HEK293 (cell line): Measurements from ENCODE around the gene PRKAG3.

Source experiments
- CTCF ChIA-PET: fragments of 350-600 bp; formaldehyde crosslinking; extraction: SDS; loops from one replicate; lab custom pipeline; 2021; ENCODE audit warnings: antibody characterized with exemption; lab: Yijun Ruan, JAX
- POLR2A ChIA-PET: fragments of 300-600 bp; formaldehyde crosslinking; extraction: SDS; loops from one replicate; lab custom pipeline; 2020; ENCODE audit warnings: antibody characterized with exemption, inconsistent platforms; lab: Yijun Ruan, JAX
- H3K27ac ChIP-seq: fragments of 200-500 bp; sonication (Bioruptor generic); 2 replicates; pipeline ENCODE4 v1.5.1; 2014; ENCODE audit warnings: low read depth, low read length, control low read depth, inconsistent platforms; ENCODE audit errors: extremely low read depth
- H3K36me3 ChIP-seq, 2 experiments: fragments of 200-500 bp in 1 of 2; sonication (Bioruptor generic) in 1 of 2; 1 replicate in 1 of 2; 2 replicates in 1 of 2; pipeline ENCODE4 v1.5.1; 2014 to 2017; ENCODE audit warnings: inconsistent platforms in 2 of 2, low read length in 2 of 2; ENCODE audit not compliant: control insufficient read depth in 2 of 2, insufficient read depth in 1 of 2
- H3K4me1 ChIP-seq: fragments of 200-500 bp; sonication (Bioruptor generic); 2 replicates; pipeline ENCODE4 v1.5.1; 2014; ENCODE audit warnings: mild to moderate bottlenecking, low read length, inconsistent platforms; ENCODE audit not compliant: control insufficient read depth, insufficient read depth
- H3K4me3 ChIP-seq: 2 replicates; pipeline ENCODE4 v1.5.1; 2011; ENCODE audit warnings: low read depth, mild to moderate bottlenecking, control low read depth, low read length, moderate library complexity
- H3K9me3 ChIP-seq: fragments of 200-500 bp; sonication (Bioruptor generic); 2 replicates; pipeline ENCODE4 v1.5.1; 2014; ENCODE audit warnings: low read depth, low read length, inconsistent platforms; ENCODE audit not compliant: control insufficient read depth, insufficient read depth
- EGR2 ChIP-seq: fragments of 450-650 bp; formaldehyde crosslinking; IDR thresholded peaks from 2 replicates; pipeline ENCODE4 v1.5.1; 2016; ENCODE audit warnings: low read depth, missing biosample characterization, missing genetic modification characterization
- GLI2 ChIP-seq: fragments of 450-650 bp; formaldehyde crosslinking; IDR thresholded peaks from 2 replicates; pipeline ENCODE4; 2017; ENCODE audit warnings: missing biosample characterization, missing genetic modification characterization, low read depth, borderline replicate concordance
- GLIS2 ChIP-seq: fragments of 450-650 bp; formaldehyde crosslinking; IDR thresholded peaks from 2 replicates; pipeline ENCODE4 v1.5.1; 2016; ENCODE audit warnings: missing biosample characterization, missing genetic modification characterization
- KLF17 ChIP-seq: fragments of 450-650 bp; formaldehyde crosslinking; IDR thresholded peaks from 2 replicates; pipeline ENCODE4 v1.5.1; 2016; ENCODE audit warnings: missing biosample characterization, missing genetic modification characterization
- ZBTB21 ChIP-seq: fragments of 450-650 bp; formaldehyde crosslinking; IDR thresholded peaks from 2 replicates; pipeline ENCODE4 v1.5.1; 2017; ENCODE audit warnings: missing biosample characterization, missing genetic modification characterization
- ZBTB8A ChIP-seq: fragments of 450-650 bp; formaldehyde crosslinking; IDR thresholded peaks from 2 replicates; pipeline ENCODE4 v1.5.1; 2016; ENCODE audit warnings: missing biosample characterization, missing genetic modification characterization
- ZFHX2 ChIP-seq: fragments of 450-650 bp; formaldehyde crosslinking; conservative IDR thresholded peaks from 2 replicates; pipeline ENCODE4 v1.5.1; 2016; ENCODE audit warnings: missing biosample characterization, missing genetic modification characterization
- ZFP37 ChIP-seq: fragments of 450-650 bp; formaldehyde crosslinking; IDR thresholded peaks from 2 replicates; pipeline ENCODE4 v1.5.1; 2016; ENCODE audit warnings: missing biosample characterization, missing genetic modification characterization
- ZNF148 ChIP-seq: fragments of 450-650 bp; formaldehyde crosslinking; IDR thresholded peaks from 2 replicates; pipeline ENCODE4 v1.5.0; 2017; ENCODE audit warnings: missing biosample characterization, missing genetic modification characterization, borderline replicate concordance
- ZNF155 ChIP-seq: fragments of 450-650 bp; formaldehyde crosslinking; IDR thresholded peaks from 2 replicates; pipeline ENCODE4 v1.5.1; 2016; ENCODE audit warnings: missing biosample characterization, missing genetic modification characterization
- ZNF175 ChIP-seq: fragments of 450-650 bp; formaldehyde crosslinking; IDR thresholded peaks from 2 replicates; pipeline ENCODE4 v1.5.1; 2016; ENCODE audit warnings: missing biosample characterization, missing genetic modification characterization
- ZNF184 ChIP-seq: fragments of 450-650 bp; IDR thresholded peaks from 2 replicates; pipeline ENCODE4 v1.5.1; 2018; ENCODE audit warnings: missing biosample characterization, mild to moderate bottlenecking, missing genetic modification characterization
- ZNF302 ChIP-seq: fragments of 450-650 bp; formaldehyde crosslinking; IDR thresholded peaks from 2 replicates; pipeline ENCODE4 v1.5.1; 2016; ENCODE audit warnings: missing biosample characterization, missing genetic modification characterization, low read depth
- ZNF37A ChIP-seq: fragments of 450-650 bp; IDR thresholded peaks from 2 replicates; pipeline ENCODE4 v1.5.1; 2018; ENCODE audit warnings: missing biosample characterization, missing genetic modification characterization
- ZNF549 ChIP-seq: fragments of 450-650 bp; IDR thresholded peaks from 2 replicates; pipeline ENCODE4 v1.5.1; 2018; ENCODE audit warnings: missing biosample characterization, missing genetic modification characterization, mild to moderate bottlenecking, inconsistent platforms, moderate library complexity
- ZSCAN4 ChIP-seq: fragments of 450-650 bp; formaldehyde crosslinking; IDR thresholded peaks from 2 replicates; pipeline ENCODE4 v1.5.1; 2017; ENCODE audit warnings: missing biosample characterization, missing genetic modification characterization

Gene PRKAG3

GRCh38 chr2:218815244-218815637 is 16.4 kb downstream of the PRKAG3 start:
- no peak overlapping the region for H3K27ac ChIP-seq
- no peak overlapping the region for H3K4me3 ChIP-seq
- POLR2A ChIA-PET, result interaction anchor here (0.7 kb wide), 1 partner anchor 156 kb away, joined by 3 read pairs; the partner anchor contains the start of genes BCS1L and ZNF142
- H3K4me1 ChIP-seq, result no peaks in the 10 kb centered on the region
- no peak for TF ChIP-seq GLI2
- TF ChIP-seq, all 188 proteins: peak for 0
- Histone ChIP-seq H3K9me3 (no peaks in the 10 kb centered on the region), H3K36me3 (no peaks in the 10 kb centered on the region)
- CTCF ChIA-PET, result no interaction called here

GRCh38 chr2:218814540-218815243 is 16.9 kb downstream of the PRKAG3 start:
- no peak overlapping the region for H3K27ac ChIP-seq
- no peak for TF ChIP-seq ZNF184 (tag by site-specific recombination)
- no peak for TF ChIP-seq KLF17
- TF ChIP-seq ZFP37, result no peak
- TF ChIP-seq GLIS2, result no peak
- TF ChIP-seq ZNF175 (tag by site-specific recombination), result no peak
- H3K4me1 ChIP-seq, result no peaks in the 10 kb centered on the region
- CTCF ChIA-PET, result no interaction called here
- H3K9me3 ChIP-seq, result no peaks in the 10 kb centered on the region
- POLR2A ChIA-PET, result no interaction called here
- no peak overlapping the region for H3K4me3 ChIP-seq
- H3K36me3 ChIP-seq, result no peaks in the 10 kb centered on the region

- POLR2A ChIA-PET, result no interaction called here
- no peaks in the 10 kb centered on the region for H3K9me3 ChIP-seq
- no peak overlapping the region for H3K27ac ChIP-seq
- no peaks in the 10 kb centered on the region for H3K36me3 ChIP-seq
- CTCF ChIA-PET, result no interaction called here
- TF ChIP-seq ZNF148 (tag by site-specific recombination), result no peak
- peak; percentile 63; the same call in 1 of the 2 replicates for TF ChIP-seq EGR2 (tag by site-specific recombination)
- TF ChIP-seq ZFHX2 (tag by site-specific recombination), result peak; percentile 72
- H3K4me3 ChIP-seq, result no peak overlapping the region
- no peaks in the 10 kb centered on the region for H3K4me1 ChIP-seq
Measured at GRCh38 chr2:218813771-218814460, 17.7 kb downstream of the PRKAG3 start.

- CTCF ChIA-PET, result interaction anchor here (0.7 to 1.3 kb wide), 2 partner anchors 10 to 26 kb away, joined by 3 read pairs; no protein-coding TSS in a partner anchor
- H3K4me3 ChIP-seq, result no peak overlapping the region
- H3K27ac ChIP-seq, result no peak overlapping the region
- POLR2A ChIA-PET, result no interaction called here
- no peaks in the 10 kb centered on the region for H3K9me3 ChIP-seq
- TF ChIP-seq ZBTB8A (tag by site-specific recombination) (no peak), ZNF155 (no peak), ZSCAN4 (tag by site-specific recombination) (no peak), GLI2 (no peak), ZBTB21 (no peak), ZNF302 (tag by site-specific recombination) (no peak), ZNF37A (tag by site-specific recombination) (no peak), ZNF549 (tag by site-specific recombination) (no peak)
- no peaks in the 10 kb centered on the region for H3K4me1 ChIP-seq
- H3K36me3 ChIP-seq, result no peaks in the 10 kb centered on the region
Measured at GRCh38 chr2:218812861-218813260, 18.7 kb downstream of the PRKAG3 start.
